ENCODE measurements around the gene NR3C2. TPM values are rescaled to one million over a fixed set of nuclear protein-coding genes. Genes with fewer than 3 reads are reported as not detected.

Gene NR3C2
- polyA plus RNA-seq, 4 donors: 14.5 to 23.9 (median 16.9) TPM

GRCh38 chr4:148268835-148269234, 173.4 kb downstream of the NR3C2 start:
- DNase-seq (ENCODE audit: low read depth in 4 of 4, low spot score in 3 of 4): no peak

GRCh38 chr4:148266921-148267320, 175.3 kb downstream of the NR3C2 start:
- no peak for DNase-seq (ENCODE audit: low read depth in 4 of 4, low spot score in 3 of 4)

- DNase-seq (ENCODE audit: low read depth in 4 of 4, low spot score in 3 of 4): no peak
These were observed 176.0 kb downstream of the NR3C2 start for GRCh38 chr4:148266240-148266639.

DNA sequence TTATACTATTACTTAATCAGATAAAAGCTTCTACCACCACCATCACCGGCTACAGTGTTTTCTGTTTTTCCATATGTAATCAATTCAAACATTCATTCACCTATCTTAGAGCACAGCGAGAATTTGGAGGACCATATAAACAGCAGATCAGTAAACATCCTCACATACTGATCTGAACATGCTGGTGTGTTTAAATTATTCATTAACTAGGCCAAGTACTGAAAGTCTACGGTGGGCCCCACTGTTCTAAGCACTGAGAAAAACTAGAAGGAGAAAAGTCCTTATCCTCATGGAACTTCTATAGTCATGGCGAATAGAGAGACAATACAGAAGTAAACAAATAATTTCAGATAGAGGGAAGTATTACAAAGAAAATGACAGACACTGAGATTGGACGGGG, 176.6 kb downstream of the NR3C2 start:
- no peak for DNase-seq (ENCODE audit: low read depth in 4 of 4, low spot score in 3 of 4)

GRCh38 chr4:148263802-148264201, 178.4 kb downstream of the NR3C2 start:
- DNase-seq (ENCODE audit: low read depth in 4 of 4, low spot score in 3 of 4): no peak

DNA sequence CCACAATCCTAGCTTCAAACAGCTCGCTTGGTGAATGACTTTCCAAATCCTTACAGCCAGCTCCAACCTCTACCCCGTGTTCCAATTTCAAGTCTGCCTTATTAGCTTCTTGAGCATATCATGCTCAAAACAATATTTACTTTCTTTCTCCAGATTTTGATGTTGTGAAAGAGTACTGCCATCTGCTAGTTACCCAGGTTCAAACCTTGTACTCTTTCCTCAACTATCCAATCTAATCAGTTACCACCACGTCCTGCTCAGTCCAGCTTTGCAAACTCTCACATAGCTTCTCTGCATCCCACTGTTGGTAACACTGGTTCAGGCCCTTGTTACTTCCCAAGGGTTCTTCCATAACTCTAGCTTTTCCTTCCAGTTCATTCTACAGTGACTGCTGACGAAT, 179.1 kb downstream of the NR3C2 start:
- DNase-seq (ENCODE audit: low read depth in 4 of 4, low spot score in 3 of 4): no peak

DNA sequence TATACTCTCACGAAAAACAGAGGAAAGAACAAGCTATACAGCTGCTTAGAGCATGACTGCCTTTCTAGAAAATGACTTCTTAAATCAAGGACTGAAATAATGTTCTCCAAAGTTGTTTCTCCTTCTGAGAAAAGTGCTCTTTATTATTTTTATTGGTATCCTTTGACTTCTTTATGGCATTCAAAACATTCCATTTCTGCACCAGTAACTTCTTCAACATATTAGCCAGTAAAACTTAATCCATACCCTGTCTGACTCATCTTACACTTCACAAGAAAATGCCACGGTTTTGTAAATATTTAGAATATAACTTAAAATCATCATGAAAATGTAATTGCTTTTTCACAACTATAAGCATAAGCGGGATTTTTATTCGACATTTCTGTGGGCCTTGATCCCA, 180.4 kb downstream of the NR3C2 start:
- peak in 2 of 4 donors; percentile 29 to 41 for DNase-seq (ENCODE audit: low read depth in 4 of 4, low spot score in 3 of 4)

DNA sequence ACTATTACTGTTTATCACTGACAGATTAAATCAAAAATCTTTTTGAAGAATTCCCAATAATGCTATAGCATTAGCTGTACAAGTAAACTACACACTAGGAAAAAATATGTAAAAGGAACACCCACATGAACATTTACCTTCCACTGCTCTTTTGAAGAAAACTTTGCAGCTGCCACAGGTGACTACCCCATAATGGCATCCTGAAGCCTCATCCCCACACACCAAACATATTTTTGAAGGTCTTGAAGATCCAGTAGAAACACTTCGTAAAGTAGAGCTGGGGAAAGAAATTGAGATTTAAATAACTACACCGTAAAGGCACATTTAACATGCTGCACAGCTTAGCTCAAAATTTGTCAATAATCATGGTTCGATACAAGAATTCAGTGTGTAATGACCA, 182.4 kb downstream of the NR3C2 start:
- DNase-seq (ENCODE audit: low read depth in 4 of 4, low spot score in 3 of 4): no peak

- no peak for DNase-seq (ENCODE audit: low read depth in 4 of 4, low spot score in 3 of 4)
These were observed 183.7 kb downstream of the NR3C2 start for GRCh38 chr4:148258535-148258934.

DNA sequence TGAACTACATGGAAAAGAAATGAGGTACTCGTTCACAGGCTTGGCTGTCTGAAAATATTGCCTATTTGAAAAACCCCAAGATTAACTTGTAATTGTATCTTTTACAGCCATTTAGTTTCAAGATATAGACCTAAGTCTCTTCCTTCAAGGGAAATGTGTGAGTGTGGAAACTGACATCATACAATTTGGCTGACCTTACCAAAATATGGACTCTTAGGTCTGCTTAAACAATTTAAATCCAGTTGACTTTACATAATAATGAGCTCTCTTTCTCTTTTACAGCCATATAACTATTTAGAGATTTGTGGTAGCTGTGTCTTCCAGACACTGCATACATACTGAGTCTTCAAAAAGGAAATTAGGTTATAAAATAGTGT, 186.9 kb downstream of the NR3C2 start:
- DNase-seq (ENCODE audit: low read depth in 4 of 4, low spot score in 3 of 4): no peak

GRCh38 chr4:148254621-148255343, 187.4 kb downstream of the NR3C2 start:
- no peak for DNase-seq (ENCODE audit: low read depth in 4 of 4, low spot score in 3 of 4)

DNA sequence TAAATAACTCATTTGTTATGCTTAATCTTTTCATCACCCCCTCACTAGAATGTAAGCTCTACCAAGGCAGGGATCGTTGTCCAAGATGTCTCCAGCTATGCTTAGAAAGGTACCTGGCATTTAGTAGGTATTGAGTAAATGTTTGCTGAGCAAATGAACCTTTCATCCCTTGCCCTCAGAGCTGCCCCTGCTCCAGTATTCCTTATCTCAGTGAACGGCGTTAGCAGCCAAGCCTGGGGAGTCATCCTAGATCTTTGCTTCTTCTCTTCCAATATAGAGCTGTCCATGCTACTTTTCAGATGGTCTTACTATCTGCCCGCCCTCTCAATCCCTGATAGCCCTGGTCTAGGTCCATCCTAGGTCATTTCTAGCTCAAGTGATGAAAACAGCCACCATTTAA, 188.4 kb downstream of the NR3C2 start:
- DNase-seq (ENCODE audit: low read depth in 4 of 4, low spot score in 3 of 4): no peak

- DNase-seq (ENCODE audit: low read depth in 4 of 4, low spot score in 3 of 4): no peak
These were observed 193.4 kb downstream of the NR3C2 start for GRCh38 chr4:148248824-148249223.

DNA sequence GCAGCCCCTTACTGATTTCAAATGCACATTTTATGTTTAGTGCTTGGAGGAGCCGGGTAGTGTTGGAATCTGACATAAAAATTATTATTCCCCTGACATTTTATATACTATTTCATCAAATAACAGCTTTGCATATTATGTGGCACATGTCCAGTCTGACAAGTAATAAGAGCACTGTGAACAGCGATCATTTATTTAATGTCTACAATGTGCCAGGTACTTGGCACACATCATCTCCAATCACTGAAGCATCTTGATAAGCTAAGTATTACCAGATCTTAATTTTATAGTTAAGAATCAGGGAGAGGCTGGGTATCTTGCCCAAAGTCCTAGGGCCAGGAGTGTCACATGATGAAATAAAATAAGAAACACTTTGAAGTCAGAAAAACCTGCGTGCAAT, 197.2 kb downstream of the NR3C2 start:
- DNase-seq (ENCODE audit: low read depth in 4 of 4, low spot score in 3 of 4): no peak

DNA sequence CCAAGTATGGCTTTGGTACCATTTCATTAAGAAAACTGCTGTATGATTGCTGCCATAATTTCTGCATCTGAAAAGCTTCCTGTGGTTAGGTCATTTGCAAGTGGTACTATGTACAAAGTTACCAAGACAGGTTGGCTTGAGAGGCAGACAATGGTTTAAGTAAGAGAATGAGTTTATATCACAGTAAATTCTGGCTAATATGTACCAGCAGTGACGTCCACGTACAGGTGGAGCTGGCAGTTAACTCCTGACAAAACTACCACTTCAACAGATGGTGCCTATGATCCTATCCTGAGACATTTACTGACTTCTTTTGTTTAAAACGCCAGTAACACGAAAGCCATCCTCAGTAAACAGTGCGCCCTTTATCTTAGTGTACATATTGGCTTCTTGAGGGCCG, 198.4 kb downstream of the NR3C2 start:
- no peak for DNase-seq (ENCODE audit: low read depth in 4 of 4, low spot score in 3 of 4)

GRCh38 chr4:148240241-148240640, 202.0 kb downstream of the NR3C2 start:
- DNase-seq (ENCODE audit: low read depth in 4 of 4, low spot score in 3 of 4): no peak

DNA sequence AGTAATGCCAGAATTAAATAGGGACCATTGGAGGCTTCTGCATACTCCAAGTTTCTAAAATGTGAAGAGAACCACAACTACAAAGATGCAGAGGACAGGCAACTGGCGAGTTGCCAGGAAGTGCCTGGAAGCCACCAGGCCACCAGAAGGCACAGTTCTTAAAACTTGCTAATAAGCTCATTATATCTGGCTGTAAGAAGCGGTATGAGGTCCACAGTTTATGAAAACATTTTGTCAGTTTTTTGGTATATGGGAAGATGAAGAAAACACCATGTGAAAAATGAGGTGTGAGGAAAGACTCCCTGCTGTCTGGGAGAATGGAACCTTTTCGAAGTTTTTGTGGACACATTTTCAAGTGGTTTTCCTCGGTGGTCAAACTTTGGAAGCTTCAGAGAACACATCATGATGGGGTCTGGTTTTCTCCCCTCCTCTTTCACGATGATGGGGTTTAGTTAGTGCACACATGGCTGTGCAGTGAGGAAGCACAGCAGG, 202.7 kb downstream of the NR3C2 start:
- no peak for DNase-seq (ENCODE audit: low read depth in 4 of 4, low spot score in 3 of 4)

- no peak for DNase-seq (ENCODE audit: low read depth in 4 of 4, low spot score in 3 of 4)
These were observed 203.3 kb downstream of the NR3C2 start for GRCh38 chr4:148238811-148239493.

GRCh38 chr4:148238086-148238485, 204.1 kb downstream of the NR3C2 start:
- no peak for DNase-seq (ENCODE audit: low read depth in 4 of 4, low spot score in 3 of 4)

DNA sequence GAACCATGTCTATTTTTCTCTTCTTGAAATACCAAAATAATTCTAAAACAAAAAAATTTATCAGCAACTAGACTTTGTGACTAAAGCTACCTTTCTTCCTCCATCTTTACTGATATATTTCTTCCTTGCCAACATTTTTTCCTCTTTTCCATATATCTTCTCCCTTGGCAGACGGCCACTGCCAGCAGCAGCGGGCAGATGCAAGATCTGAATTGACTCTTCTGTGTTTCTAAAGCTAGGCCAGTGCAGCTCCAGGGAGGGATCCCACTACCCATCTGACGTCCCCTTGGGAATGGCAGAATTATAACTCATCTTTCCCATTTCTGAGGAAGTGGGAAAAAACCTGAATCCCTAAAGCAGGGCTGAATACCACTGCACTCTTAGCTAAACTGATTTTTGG, 206.4 kb downstream of the NR3C2 start:
- no peak for DNase-seq (ENCODE audit: low read depth in 4 of 4, low spot score in 3 of 4)

GRCh38 chr4:148229798-148230197, 212.4 kb downstream of the NR3C2 start:
- DNase-seq (ENCODE audit: low read depth in 4 of 4, low spot score in 3 of 4): no peak

DNA sequence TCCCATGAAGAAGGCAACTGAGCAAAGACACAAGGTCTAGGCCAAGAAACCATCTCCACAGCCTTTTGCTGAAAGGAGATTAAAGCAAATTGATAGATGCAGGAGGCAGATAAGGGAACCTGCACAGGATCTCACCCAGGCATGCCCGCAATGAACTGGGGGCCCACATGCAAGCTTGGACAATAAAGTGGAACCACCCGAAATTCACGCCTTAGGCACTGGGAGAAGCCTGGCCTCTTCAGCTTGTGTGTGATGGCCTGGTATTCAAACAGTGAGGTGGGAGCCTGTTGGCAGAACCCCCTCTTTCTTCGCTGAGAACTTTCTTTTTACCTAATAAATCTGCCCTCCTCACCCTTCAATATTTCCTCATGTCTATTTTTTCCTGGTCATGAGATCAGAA, 213.2 kb downstream of the NR3C2 start:
- DNase-seq (ENCODE audit: low read depth in 4 of 4, low spot score in 3 of 4): no peak

Data from left renal pelvis (tissue), 4 donors.